Neural progenitor cell (in vitro differentiated cells): ENCODE data around the gene HMCN1. TPM values are rescaled to one million over a fixed set of nuclear protein-coding genes. Genes with fewer than 3 reads are reported as not detected.

Experiments used
- DNase-seq: peaks from one replicate; pipeline ENCODE4 v3.0.0-alpha.2; 2016; ENCODE audit warnings: low spot score
- H2AFZ ChIP-seq: fragments of 200-600 bp; sonication (generic); replicated peaks from 2 replicates; pipeline ENCODE4 v1.6.1; 2016; ENCODE audit warnings: antibody characterized with exemption
- H3F3A ChIP-seq: fragments of 200-600 bp; sonication (generic); 2 replicates; pipeline ENCODE4 v1.6.1; 2016; ENCODE audit warnings: antibody characterized with exemption, low read depth
- H3K27ac ChIP-seq: fragments of 200-600 bp; sonication (generic); 2 replicates; pipeline ENCODE4 v1.5.1; 2016; ENCODE audit warnings: mild to moderate bottlenecking
- H3K27me3 ChIP-seq: fragments of 200-600 bp; sonication (generic); 2 replicates; pipeline ENCODE4 v1.6.1; 2016; ENCODE audit warnings: mild to moderate bottlenecking, moderate library complexity
- H3K36me3 ChIP-seq: fragments of 200-600 bp; sonication (generic); 2 replicates; pipeline ENCODE4 v1.5.1; 2016
- H3K4me1 ChIP-seq: fragments of 200-600 bp; sonication (generic); 2 replicates; pipeline ENCODE4 v1.6.1; 2016; ENCODE audit warnings: mixed run types
- H3K4me2 ChIP-seq: fragments of 200-600 bp; sonication (generic); 2 replicates; pipeline ENCODE4 v1.6.1; 2016
- H3K4me3 ChIP-seq: fragments of 200-600 bp; sonication (generic); 2 replicates; pipeline ENCODE4 v1.5.1; 2016
- H3K79me2 ChIP-seq: fragments of 200-600 bp; sonication (generic); 2 replicates; pipeline ENCODE4 v1.6.1; 2016; ENCODE audit warnings: low read depth
- H3K9ac ChIP-seq: fragments of 200-600 bp; sonication (generic); 2 replicates; pipeline ENCODE4 v1.6.1; 2016
- H3K9me3 ChIP-seq: fragments of 200-600 bp; sonication (generic); 2 replicates; pipeline ENCODE4 v1.5.1; 2016; ENCODE audit warnings: low read depth
- H4K20me1 ChIP-seq: fragments of 200-600 bp; sonication (generic); 2 replicates; pipeline ENCODE4 v1.6.1; 2016; ENCODE audit warnings: low read depth
- H3K27ac Mint-ChIP-seq: 3 replicates; pipeline ENCODE4 v1.8.0; 2021; ENCODE audit warnings: mixed read lengths
- H3K27me3 Mint-ChIP-seq: 2 replicates; pipeline ENCODE4 v1.8.0; 2022; ENCODE audit warnings: low read depth, mild to moderate bottlenecking, inconsistent platforms, moderate library complexity, mixed read lengths; ENCODE audit not compliant: insufficient read depth
- H3K36me3 Mint-ChIP-seq: 3 replicates; pipeline ENCODE4 v1.8.0; 2021; ENCODE audit warnings: mixed read lengths
- H3K4me1 Mint-ChIP-seq: 3 replicates; pipeline ENCODE4 v1.8.0; 2021; ENCODE audit warnings: mixed read lengths
- H3K4me3 Mint-ChIP-seq: 3 replicates; pipeline ENCODE4 v1.8.0; 2021; ENCODE audit warnings: mild to moderate bottlenecking, moderate library complexity, mixed read lengths
- H3K9me3 Mint-ChIP-seq: 3 replicates; pipeline ENCODE4 v1.8.0; 2020; ENCODE audit warnings: mixed read lengths
- CTCF ChIP-seq: fragments of 200-600 bp; sonication (generic); IDR thresholded peaks from 2 replicates; pipeline ENCODE4 v1.5.1; 2017; ENCODE audit warnings: antibody characterized with exemption, mild to moderate bottlenecking
- EZH2 ChIP-seq: fragments of 200-600 bp; sonication (generic); IDR thresholded peaks from 2 replicates; pipeline ENCODE4 v1.6.1; 2017; ENCODE audit warnings: antibody characterized with exemption, mild to moderate bottlenecking, moderate library complexity
- EZH2phosphoT487 ChIP-seq: fragments of 200-600 bp; sonication (generic); IDR thresholded peaks from 2 replicates; pipeline ENCODE4 v1.6.1; 2017; ENCODE audit warnings: antibody characterized with exemption
- total RNA-seq: library from RNA; depleted of rRNA; stranded (reverse); fragments of >200 nt; gene quantifications from 2 replicates; pipeline ENCODE4 v1.2.3, GENCODE V29; 2015; ENCODE audit warnings: low replicate concordance

The HMCN1 gene
- total RNA-seq, 1 donor from 2014 or later: 26.4 TPM

DNA sequence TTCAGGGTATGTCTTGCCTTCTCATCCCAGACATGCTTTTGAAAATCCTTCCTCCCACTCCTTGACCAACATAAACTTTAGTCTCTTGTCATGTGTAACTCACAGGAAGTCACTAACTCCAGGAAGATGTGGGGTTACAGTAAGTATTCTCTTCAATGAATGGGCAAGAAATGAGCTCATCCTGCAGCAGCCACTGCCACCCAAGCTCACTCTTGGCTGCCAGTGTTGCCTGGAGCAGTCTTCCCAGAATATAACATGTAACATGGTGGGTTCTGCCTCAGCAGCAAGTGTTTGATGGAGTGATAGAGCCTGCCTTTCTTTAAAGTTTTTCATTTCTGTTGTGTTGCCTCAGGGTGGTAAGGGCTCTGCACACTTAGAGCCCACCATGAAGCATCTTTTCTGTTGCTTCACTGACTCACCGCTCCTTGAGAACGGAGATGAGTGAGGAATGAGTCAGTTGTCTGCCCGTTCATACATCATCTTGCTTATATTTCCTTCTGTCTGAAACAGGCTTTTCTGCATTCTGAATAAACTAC, 453.9 kb downstream of the HMCN1 start:
- H3F3A ChIP-seq: no peaks in the 10 kb centered on the region
- H3K79me2 ChIP-seq: no peaks in the 10 kb centered on the region
- no peak overlapping the region for H3K4me3 ChIP-seq
- H3K27ac ChIP-seq: no peak overlapping the region
- no peaks in the 10 kb centered on the region for H3K27me3 ChIP-seq
- H3K27ac Mint-ChIP-seq: no peak overlapping the region
- H3K4me1 ChIP-seq: no peaks in the 10 kb centered on the region
- no peaks in the 10 kb centered on the region for H4K20me1 ChIP-seq
- no peaks in the 10 kb centered on the region for H3K36me3 Mint-ChIP-seq
- TF ChIP-seq EZH2phosphoT487: no peak
- no peak for TF ChIP-seq EZH2
- TF ChIP-seq CTCF: no peak
- no peak overlapping the region for H3K4me3 Mint-ChIP-seq
- H3K4me2 ChIP-seq: no peak overlapping the region
- no peaks in the 10 kb centered on the region for H3K9me3 Mint-ChIP-seq
- H3K9me3 ChIP-seq: no peaks in the 10 kb centered on the region
- H3K9ac ChIP-seq: no peak overlapping the region
- no peak overlapping the region for H2AFZ ChIP-seq
- H3K4me1 Mint-ChIP-seq: no peaks in the 10 kb centered on the region
- no peak for DNase-seq
- no peaks in the 10 kb centered on the region for H3K27me3 Mint-ChIP-seq
- no peaks in the 10 kb centered on the region for H3K36me3 ChIP-seq

GRCh38 chr1:186188736-186189135, 454.5 kb downstream of the HMCN1 start:
- Mint-ChIP-seq H3K36me3 (no peaks in the 10 kb centered on the region), H3K27me3 (no peaks in the 10 kb centered on the region), H3K9me3 (no peaks in the 10 kb centered on the region), H3K4me3 (no peak overlapping the region), H3K27ac (no peak overlapping the region), H3K4me1 (no peaks in the 10 kb centered on the region)
- H3K4me3 ChIP-seq: no peak overlapping the region
- H4K20me1 ChIP-seq: no peaks in the 10 kb centered on the region
- no peak overlapping the region for H3K9ac ChIP-seq
- H3K79me2 ChIP-seq: no peaks in the 10 kb centered on the region
- H3K4me2 ChIP-seq: no peak overlapping the region
- H3K4me1 ChIP-seq: no peaks in the 10 kb centered on the region
- H3K9me3 ChIP-seq: no peaks in the 10 kb centered on the region
- no peaks in the 10 kb centered on the region for H3K36me3 ChIP-seq
- no peak for DNase-seq
- H3K27me3 ChIP-seq: no peaks in the 10 kb centered on the region
- TF ChIP-seq CTCF: no peak
- TF ChIP-seq EZH2: no peak
- no peak for TF ChIP-seq EZH2phosphoT487
- H3K27ac ChIP-seq: no peak overlapping the region
- H3F3A ChIP-seq: no peaks in the 10 kb centered on the region
- no peak overlapping the region for H2AFZ ChIP-seq

GRCh38 chr1:186189156-186189555, 455.0 kb downstream of the HMCN1 start:
- H3F3A ChIP-seq: no peaks in the 10 kb centered on the region
- no peaks in the 10 kb centered on the region for H3K9me3 Mint-ChIP-seq
- no peaks in the 10 kb centered on the region for H3K4me1 ChIP-seq
- H3K36me3 ChIP-seq: no peaks in the 10 kb centered on the region
- no peak overlapping the region for H3K4me2 ChIP-seq
- no peak for TF ChIP-seq EZH2
- TF ChIP-seq CTCF: no peak
- TF ChIP-seq EZH2phosphoT487: no peak
- H3K36me3 Mint-ChIP-seq: no peaks in the 10 kb centered on the region
- no peaks in the 10 kb centered on the region for H3K27me3 Mint-ChIP-seq
- H3K4me3 ChIP-seq: no peak overlapping the region
- H3K4me1 Mint-ChIP-seq: no peaks in the 10 kb centered on the region
- no peak overlapping the region for H3K4me3 Mint-ChIP-seq
- no peak overlapping the region for H2AFZ ChIP-seq
- H3K27ac Mint-ChIP-seq: no peak overlapping the region
- no peaks in the 10 kb centered on the region for H3K79me2 ChIP-seq
- no peaks in the 10 kb centered on the region for H3K9me3 ChIP-seq
- no peaks in the 10 kb centered on the region for H4K20me1 ChIP-seq
- H3K9ac ChIP-seq: no peak overlapping the region
- no peak for DNase-seq
- no peaks in the 10 kb centered on the region for H3K27me3 ChIP-seq
- no peak overlapping the region for H3K27ac ChIP-seq
